ENCODE measurements around the gene CCDC13. TPM values are rescaled to one million over a fixed set of nuclear protein-coding genes. Genes with fewer than 3 reads are reported as not detected.

CCDC13 gene
- polyA plus RNA-seq, 3 donors from 2014 or later, result 0.61 to 1.1 TPM; not detected in 1

- H3K4me1 Mint-ChIP-seq, result no peaks in the 10 kb centered on the region
Observed at GRCh38 chr3:42755681-42756578, 17.1 kb downstream of the CCDC13 start.

GRCh38 chr3:42753757-42754156 lies 19.3 kb downstream of the CCDC13 start:
- H3K4me3 Mint-ChIP-seq, result no peak overlapping the region

More at GRCh38 chr3:42755681-42756578, 17.1 kb downstream of the CCDC13 start:
- Mint-ChIP-seq H3K27ac (no peak overlapping the region), H3K27me3 (ENCODE audit: low read depth in 3 of 3) (peaks cover 0 to 2% (median 0%) of the 10 kb centered on the region in 3 donors), H3K36me3 (peaks cover 0 to 7% (median 4%) of the 10 kb centered on the region in 3 donors), H3K9me3 (no peaks in the 10 kb centered on the region), H3K4me3 (no peak overlapping the region)
- DNase-seq, result no peak

GRCh38 chr3:42752961-42753360 lies 20.1 kb downstream of the CCDC13 start:
- Mint-ChIP-seq H3K27me3 (ENCODE audit: low read depth in 3 of 3) (peaks cover 0 to 2% (median 2%) of the 10 kb centered on the region in 3 donors), H3K27ac (no peak overlapping the region), H3K36me3 (peaks cover 0 to 7% (median 4%) of the 10 kb centered on the region in 3 donors), H3K9me3 (no peaks in the 10 kb centered on the region), H3K4me3 (no peak overlapping the region), H3K4me1 (no peaks in the 10 kb centered on the region)
- no peak for DNase-seq

More at GRCh38 chr3:42753757-42754156, 19.3 kb downstream of the CCDC13 start:
- Mint-ChIP-seq H3K36me3 (peaks cover 0 to 7% (median 4%) of the 10 kb centered on the region in 3 donors), H3K27ac (no peak overlapping the region), H3K9me3 (no peaks in the 10 kb centered on the region), H3K27me3 (ENCODE audit: low read depth in 3 of 3) (peaks cover 0 to 2% (median 2%) of the 10 kb centered on the region in 3 donors), H3K4me1 (no peaks in the 10 kb centered on the region)
- DNase-seq, result no peak

- H3K9me3 Mint-ChIP-seq, result no peaks in the 10 kb centered on the region
- no peak overlapping the region for H3K4me3 Mint-ChIP-seq
- H3K27ac Mint-ChIP-seq, result no peak overlapping the region
- peaks cover 0 to 7% (median 4%) of the 10 kb centered on the region in 3 donors for H3K36me3 Mint-ChIP-seq
- H3K4me1 Mint-ChIP-seq, result no peaks in the 10 kb centered on the region
- no peak for DNase-seq
- H3K27me3 Mint-ChIP-seq (ENCODE audit: low read depth in 3 of 3), result peaks cover 0 to 2% (median 2%) of the 10 kb centered on the region in 3 donors
Observed at GRCh38 chr3:42752441-42752840, 20.6 kb downstream of the CCDC13 start.

GRCh38 chr3:42751609-42752008 lies 21.4 kb downstream of the CCDC13 start:
- H3K9me3 Mint-ChIP-seq, result no peaks in the 10 kb centered on the region
- H3K27me3 Mint-ChIP-seq (ENCODE audit: low read depth in 3 of 3), result peaks cover 0 to 2% (median 2%) of the 10 kb centered on the region in 3 donors
- H3K36me3 Mint-ChIP-seq, result peaks cover 0 to 7% (median 0%) of the 10 kb centered on the region in 3 donors
- no peaks in the 10 kb centered on the region for H3K4me1 Mint-ChIP-seq
- H3K27ac Mint-ChIP-seq, result no peak overlapping the region
- no peak overlapping the region for H3K4me3 Mint-ChIP-seq
- no peak for DNase-seq

- Mint-ChIP-seq H3K36me3 (peaks cover 0 to 7% (median 0%) of the 10 kb centered on the region in 3 donors), H3K4me3 (no peak overlapping the region), H3K27ac (no peak overlapping the region), H3K4me1 (no peaks in the 10 kb centered on the region), H3K27me3 (ENCODE audit: low read depth in 3 of 3) (peaks cover 0 to 2% (median 2%) of the 10 kb centered on the region in 3 donors), H3K9me3 (no peaks in the 10 kb centered on the region)
- no peak for DNase-seq
Observed at GRCh38 chr3:42750834-42751233, 22.2 kb downstream of the CCDC13 start.

- Mint-ChIP-seq H3K4me3 (no peak overlapping the region), H3K4me1 (no peaks in the 10 kb centered on the region), H3K9me3 (no peaks in the 10 kb centered on the region), H3K27ac (no peak overlapping the region), H3K27me3 (ENCODE audit: low read depth in 3 of 3) (peaks cover 0 to 2% (median 0%) of the 10 kb centered on the region in 3 donors), H3K36me3 (peaks cover 0 to 7% (median 0%) of the 10 kb centered on the region in 3 donors)
- DNase-seq, result no peak
Observed at GRCh38 chr3:42749753-42750231, 23.3 kb downstream of the CCDC13 start.

GRCh38 chr3:42749025-42749752 lies 23.9 kb downstream of the CCDC13 start:
- Mint-ChIP-seq H3K36me3 (peaks cover 0 to 7% (median 0%) of the 10 kb centered on the region in 3 donors), H3K27ac (no peak overlapping the region), H3K27me3 (ENCODE audit: low read depth in 3 of 3) (peaks cover 0 to 2% (median 0%) of the 10 kb centered on the region in 3 donors), H3K4me1 (no peaks in the 10 kb centered on the region), H3K9me3 (no peaks in the 10 kb centered on the region), H3K4me3 (no peak overlapping the region)
- DNase-seq, result no peak

GRCh38 chr3:42747581-42747980 lies 25.5 kb downstream of the CCDC13 start:
- Mint-ChIP-seq H3K9me3 (no peaks in the 10 kb centered on the region), H3K36me3 (peaks cover 0 to 4% (median 0%) of the 10 kb centered on the region in 3 donors), H3K4me1 (no peaks in the 10 kb centered on the region), H3K27ac (no peak overlapping the region), H3K27me3 (ENCODE audit: low read depth in 3 of 3) (peaks cover 0 to 2% (median 0%) of the 10 kb centered on the region in 3 donors), H3K4me3 (no peak overlapping the region)
- DNase-seq, result no peak

- Mint-ChIP-seq H3K9me3 (no peaks in the 10 kb centered on the region), H3K36me3 (no peaks in the 10 kb centered on the region), H3K27me3 (ENCODE audit: low read depth in 3 of 3) (peaks cover 0 to 2% (median 0%) of the 10 kb centered on the region in 3 donors), H3K4me1 (no peaks in the 10 kb centered on the region), H3K27ac (no peak overlapping the region), H3K4me3 (no peak overlapping the region)
- DNase-seq, result no peak
Observed at GRCh38 chr3:42746455-42747450, 26.3 kb downstream of the CCDC13 start.

GRCh38 chr3:42745776-42746454 lies 27.1 kb downstream of the CCDC13 start:
- no peak overlapping the region for H3K27ac Mint-ChIP-seq
- H3K4me1 Mint-ChIP-seq, result no peaks in the 10 kb centered on the region
- no peak for DNase-seq
- no peaks in the 10 kb centered on the region for H3K36me3 Mint-ChIP-seq
- no peaks in the 10 kb centered on the region for H3K9me3 Mint-ChIP-seq
- H3K4me3 Mint-ChIP-seq, result no peak overlapping the region
- peaks cover 0 to 4% (median 0%) of the 10 kb centered on the region in 3 donors for H3K27me3 Mint-ChIP-seq (ENCODE audit: low read depth in 3 of 3)

GRCh38 chr3:42745291-42745745 lies 27.7 kb downstream of the CCDC13 start:
- no peak for DNase-seq

More at GRCh38 chr3:42745291-42745745, 27.7 kb downstream of the CCDC13 start:
- Mint-ChIP-seq H3K4me3 (no peak overlapping the region), H3K27me3 (ENCODE audit: low read depth in 3 of 3) (peaks cover 0 to 4% (median 0%) of the 10 kb centered on the region in 3 donors), H3K27ac (no peak overlapping the region), H3K36me3 (no peaks in the 10 kb centered on the region), H3K9me3 (no peaks in the 10 kb centered on the region), H3K4me1 (no peaks in the 10 kb centered on the region)

All from immature natural killer cell (primary cell).